ENCODE measurements around the gene UBXN11. TPM values are rescaled to one million over a fixed set of nuclear protein-coding genes. Genes with fewer than 3 reads are reported as not detected.
"Not testable (repeated sequence)": the region's sequence is repeated elsewhere in the genome, so short reads cannot be mapped to it uniquely, and the experiment has no call there.

Gene UBXN11
- total RNA-seq, 1 donor from 2014 or later, result 3.6 TPM

DNA sequence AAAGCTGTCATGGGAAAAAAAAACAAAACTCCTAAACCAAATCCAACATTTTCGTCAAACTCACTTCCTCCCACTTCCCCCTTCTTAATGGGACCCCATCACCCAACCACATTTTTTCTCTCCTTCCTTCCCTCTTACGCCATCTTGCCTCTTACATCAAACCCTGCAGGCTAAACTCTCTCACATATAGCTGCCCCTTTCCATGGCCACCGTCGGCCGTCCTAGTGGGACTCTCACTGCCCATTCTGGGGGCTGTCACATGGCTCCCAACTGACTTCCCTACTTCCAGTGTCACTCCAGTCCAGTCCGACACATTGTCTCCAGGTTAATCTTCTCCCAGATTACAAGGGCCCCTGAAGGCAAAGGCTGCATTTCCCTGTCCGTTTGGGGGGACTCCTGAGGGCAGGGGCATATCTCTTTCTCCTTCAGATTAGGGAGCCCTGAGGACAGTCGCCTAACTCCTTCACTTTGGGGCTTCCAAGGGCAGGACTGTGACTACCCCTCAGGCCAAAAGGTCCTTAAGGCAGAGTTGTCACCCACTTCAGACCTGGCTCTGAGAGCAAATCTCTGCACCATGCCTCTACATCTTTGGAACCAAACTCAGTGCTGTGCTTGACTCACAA lies 658 bp downstream of the UBXN11 start:
- no peak for DNase-seq

DNA sequence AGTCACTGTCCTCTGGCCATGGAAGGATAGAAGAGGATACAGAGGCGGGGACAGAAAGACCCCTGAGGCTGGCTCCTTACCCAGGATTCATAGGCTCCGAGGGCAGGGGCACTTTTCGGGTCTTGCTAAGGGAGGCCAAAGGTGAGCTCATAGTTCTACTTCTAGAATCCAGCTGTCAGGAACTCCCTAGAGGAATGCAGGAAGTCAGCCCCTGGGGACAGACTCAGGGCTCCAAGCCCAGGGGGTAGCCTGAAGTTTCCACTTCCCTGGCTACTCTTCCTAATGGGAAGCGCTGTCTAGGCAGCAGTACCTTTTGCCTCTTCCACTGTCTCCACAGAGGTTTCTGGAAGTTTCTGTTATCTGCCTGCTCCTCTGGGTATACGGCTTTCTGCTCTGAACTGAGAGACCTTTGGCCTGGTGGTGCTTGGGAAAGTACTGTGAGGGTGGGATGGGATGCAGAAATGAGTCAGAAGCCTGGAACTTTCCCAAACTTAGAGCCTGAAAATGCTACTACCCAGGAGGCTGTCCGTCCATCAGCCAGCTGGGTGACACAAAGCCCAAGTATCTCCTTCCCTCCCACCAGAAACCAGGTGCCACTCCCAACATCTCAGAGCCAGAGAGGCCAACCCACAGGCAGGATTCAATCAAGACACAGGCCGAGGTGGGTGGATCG lies 3.6 kb downstream of the UBXN11 start:
- peak; percentile 17 for DNase-seq

DNA sequence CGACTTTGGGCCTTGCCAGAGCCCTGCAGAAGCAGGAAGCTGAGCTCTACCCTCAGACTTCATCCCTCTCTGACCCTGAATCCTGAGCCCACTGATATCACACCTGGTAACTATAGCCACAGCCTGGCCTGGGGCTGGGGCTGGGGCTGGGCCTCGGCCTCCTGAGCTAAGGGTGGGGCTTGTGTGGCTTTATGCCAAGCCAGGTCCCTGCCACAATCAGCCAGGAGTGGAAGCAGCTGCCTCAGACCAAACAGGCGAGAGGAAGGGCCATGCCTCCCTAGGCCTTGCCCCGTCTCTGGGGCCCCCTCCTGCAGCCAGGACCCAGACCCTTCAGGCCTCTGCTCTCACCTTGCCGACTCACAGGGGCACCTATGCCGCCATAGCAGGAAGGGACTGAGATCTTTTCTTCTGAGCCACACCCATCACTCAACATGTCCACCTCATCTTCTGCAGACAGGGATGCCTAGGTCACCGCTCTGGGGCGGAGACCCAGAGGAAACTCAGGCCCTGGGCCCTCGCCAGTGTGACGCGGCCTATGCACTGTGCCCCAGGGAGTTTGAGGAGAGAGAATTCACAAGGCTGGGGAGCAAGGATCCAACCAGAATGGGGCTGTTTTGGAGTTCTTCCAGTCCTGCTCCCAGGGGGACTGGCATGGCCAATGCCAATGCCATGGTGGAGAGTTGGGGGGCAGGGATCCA lies 5.7 kb downstream of the UBXN11 start:
- no peak for DNase-seq

DNA sequence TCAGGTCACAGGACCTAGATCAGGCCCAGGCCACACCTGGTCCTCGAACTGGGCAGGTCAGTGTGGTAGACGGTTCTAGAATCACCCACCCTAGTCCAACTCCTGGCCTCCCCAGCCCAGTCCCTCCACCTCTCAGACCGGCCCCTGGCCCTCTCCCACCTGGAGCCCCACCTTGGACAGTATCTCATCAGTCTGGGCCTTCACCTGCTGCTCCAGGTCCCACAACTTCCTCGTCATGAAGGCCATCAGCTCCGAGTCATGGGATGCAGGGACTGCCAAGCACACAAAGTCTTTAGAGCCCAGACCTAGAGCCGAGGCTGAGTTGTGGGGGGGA lies 8.7 kb downstream of the UBXN11 start:
- DNase-seq, result no peak

DNA sequence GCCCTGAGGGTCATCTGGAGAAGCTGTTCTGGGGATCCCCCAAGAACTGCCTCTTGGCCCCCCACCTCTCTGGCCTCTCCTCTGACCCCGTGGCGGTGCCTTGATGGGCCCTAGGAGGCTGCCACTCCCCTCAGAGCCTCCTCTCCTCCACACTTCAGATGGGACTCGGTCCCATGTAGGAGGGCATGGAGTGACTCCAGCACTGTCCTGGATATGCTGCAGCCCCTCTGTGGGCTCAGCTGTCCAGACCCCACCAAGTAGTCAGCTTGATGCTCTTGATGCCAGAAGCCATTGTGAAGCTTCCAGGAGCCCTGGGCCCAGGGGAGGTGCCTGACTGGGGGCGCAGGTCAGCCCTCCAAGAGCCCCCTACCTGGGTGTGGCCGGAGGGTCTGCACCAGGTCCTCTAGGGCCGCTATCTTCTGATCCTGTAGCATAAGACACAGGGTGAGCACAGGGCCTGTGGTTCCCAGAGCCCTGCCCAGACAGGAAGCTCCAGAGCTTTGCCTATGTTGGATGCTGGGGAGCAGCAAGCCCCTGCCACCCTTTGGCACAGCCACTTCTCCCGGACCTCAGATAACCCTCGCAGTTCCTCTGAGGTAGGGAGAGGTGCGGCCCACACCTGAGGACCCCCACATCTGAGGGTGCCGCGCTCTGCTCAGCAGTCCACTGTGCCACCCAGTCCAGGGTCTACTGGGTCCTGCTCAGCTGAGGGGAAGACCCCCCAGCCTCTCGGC lies 9.2 kb downstream of the UBXN11 start:
- DNase-seq, result no peak

DNA sequence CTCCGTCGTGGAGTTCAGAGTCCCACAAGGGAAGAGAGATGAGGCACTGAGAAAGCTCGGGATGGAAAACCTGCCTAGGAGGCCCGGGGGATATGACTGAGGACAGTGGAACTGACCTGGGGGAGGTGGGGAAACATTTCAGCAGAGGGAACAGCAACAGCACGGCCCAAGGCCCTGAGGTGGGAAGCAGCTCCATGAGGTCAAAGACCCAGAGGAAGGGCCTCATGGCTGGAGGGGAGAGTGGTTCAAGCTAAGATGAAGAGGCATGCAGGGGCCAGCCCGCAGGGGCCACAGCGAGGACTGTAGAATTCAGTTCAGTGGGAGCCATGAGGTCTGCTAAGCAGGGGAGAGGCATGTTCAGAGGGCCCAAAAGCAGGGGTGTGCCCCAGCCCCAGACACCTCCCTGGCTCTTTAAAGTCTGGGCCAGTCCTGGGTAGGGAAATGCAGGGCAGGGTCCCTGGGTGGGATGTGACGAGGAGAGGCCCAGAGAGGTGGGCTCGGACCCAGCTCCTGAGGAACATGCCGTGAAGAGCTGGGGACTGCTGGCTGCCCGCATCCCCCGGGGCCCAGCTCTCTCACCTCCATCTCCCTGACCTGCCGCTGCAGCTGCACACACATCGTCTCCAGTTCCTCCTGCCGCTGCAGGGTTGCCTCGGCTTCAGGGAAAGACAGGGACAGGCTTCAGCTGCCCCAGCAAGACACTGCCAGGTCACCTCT lies 9.9 kb downstream of the UBXN11 start:
- DNase-seq, result no peak

DNA sequence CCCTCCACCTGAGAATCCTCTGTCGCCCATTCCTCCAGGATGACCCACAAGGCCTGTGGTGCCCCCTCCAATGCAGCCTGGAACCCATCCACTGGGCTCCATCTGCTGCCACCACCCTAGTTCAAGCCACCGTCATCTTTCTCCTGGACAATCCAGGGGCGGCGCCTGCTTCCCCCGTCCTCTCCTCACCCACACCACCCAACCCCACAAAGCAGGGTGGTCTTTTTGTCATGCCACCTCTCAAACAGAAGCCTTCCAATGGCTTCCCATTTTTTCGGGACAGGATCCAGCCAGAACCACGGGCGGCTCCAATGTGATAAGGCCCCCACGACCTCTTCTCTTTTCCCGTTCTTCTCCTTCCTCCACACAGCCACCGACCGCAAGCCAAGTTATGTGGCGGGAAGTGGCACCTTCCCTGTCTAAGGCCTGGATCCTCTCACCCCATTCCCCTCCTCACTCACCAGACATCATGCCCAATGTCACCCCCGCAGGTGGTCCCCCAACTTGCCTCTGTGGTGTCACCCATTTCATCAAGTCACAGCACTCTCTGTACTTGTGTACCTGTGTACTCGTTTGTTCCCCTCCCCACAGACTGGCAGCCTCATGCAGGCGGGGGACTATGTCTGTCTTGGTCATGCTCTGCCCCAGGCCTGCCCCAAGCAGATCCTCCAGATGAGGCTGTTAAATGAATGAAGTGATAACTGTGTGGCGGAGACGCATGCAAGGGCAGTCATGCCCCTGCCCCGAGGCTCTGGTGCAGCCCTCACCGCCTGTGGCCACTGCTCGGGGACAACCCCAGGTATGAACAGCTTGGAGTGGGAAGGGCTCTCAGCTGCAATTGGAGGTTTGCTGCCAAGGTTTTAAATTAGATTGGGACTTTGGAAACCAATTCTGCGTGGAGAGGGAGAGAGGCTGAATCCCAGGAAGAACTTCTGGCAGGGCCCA lies 11.0 kb downstream of the UBXN11 start:
- DNase-seq, result no peak

DNA sequence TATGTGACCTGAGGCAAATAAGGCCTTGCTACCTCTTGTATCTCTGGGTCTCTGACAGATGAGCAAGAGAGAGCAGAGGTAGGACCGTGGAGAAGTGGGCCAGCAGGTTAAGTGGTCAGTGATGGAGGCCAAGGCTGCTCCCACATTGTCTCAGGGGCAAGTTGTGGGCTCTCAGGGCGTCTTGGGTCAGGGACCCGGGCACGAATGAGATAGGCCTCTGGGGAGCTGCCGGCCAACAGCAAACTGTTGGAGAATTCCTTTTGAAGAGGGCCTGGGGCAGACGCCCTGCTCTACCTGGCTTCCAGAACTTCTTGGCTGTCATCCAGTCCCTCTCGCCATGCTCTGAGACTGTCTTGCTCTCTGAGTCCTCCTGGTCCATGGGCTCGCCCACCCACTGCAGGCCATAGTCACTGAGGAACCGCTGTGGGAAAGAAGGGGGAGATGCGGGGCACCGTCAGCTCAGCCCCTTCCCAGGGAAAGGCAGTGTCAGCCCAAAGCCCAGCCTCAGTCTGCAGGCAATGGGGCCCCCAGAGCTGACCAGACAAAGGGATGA lies 12.4 kb downstream of the UBXN11 start:
- DNase-seq, result no peak

DNA sequence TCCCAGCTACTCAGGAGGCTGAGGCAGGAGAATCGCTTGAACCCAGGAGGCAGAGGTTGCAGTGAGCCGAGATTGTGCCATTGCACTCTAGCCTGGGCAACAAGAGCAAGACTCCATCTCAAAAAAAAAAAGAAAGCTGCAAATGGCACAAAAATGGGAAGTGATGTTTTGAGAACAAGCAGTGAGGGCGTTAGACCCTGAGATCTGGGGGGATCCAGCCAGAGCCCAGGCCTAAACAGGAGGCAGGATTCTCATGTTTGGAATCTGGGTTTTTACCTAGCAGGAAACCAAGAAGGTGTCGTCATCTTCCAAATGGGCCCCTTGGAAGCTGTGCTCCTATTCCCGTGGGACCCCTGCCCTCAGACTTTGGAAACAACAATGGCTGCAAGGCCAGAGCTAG lies 13.7 kb downstream of the UBXN11 start:
- not testable (repeated sequence) for DNase-seq

DNA sequence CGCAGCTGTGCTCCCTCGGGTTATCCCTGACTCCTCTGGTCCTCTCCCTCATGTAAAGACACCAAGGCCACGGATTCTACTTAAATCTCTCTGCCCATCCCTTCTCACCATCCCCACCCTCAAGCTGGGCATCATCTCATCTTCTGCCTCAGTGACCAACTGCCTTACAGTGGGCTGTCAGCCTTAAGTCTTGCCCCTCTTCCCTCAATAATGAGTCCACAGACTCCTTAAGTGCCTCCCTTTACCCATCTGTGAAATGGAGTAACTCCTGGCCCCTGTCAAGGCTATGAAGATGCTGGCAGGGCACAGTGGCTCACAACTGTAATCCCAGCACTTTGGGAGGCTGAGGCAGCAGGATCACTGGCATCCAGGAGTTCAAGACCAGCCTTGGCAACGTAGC lies 14.5 kb downstream of the UBXN11 start:
- DNase-seq, result no peak

DNA sequence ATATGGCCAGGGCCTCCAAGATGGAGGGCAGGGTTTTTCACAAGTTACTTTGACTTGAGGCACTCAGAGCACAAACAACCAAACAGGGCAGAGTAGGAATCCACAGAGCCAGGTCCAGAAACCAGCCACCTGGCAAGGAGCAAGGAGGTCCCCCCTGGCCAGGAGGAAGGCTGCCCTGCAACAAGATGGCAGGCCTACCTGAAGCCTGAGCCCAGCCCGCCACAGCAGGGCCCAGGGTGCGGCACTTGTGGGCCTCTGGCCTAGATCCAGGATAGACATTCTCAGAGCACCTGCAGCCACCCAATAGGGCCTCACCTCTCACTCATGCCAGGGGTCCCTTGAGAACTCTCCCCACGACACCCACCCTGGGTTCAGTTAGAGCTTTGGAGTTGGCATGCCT lies 15.0 kb downstream of the UBXN11 start:
- no peak for DNase-seq

DNA sequence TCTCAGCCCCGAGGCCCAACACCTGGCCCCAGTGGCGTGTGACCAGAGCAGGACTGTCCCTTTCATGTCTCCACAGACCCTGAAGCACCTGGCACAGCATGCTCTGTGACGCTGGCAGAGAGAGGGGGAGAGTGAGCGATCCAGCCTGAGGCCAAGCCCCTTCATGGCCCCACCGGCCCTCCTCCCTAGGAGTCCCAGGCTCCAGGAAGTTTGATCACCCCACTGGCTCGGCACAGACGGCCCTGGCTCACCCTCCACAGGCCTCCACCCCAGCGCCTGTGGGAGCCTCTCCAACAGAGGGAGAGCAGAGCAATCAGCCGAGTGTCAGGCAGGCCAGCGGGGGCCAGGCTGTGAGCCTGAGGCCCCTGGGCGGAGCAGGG lies 15.6 kb downstream of the UBXN11 start:
- no peak for DNase-seq

DNA sequence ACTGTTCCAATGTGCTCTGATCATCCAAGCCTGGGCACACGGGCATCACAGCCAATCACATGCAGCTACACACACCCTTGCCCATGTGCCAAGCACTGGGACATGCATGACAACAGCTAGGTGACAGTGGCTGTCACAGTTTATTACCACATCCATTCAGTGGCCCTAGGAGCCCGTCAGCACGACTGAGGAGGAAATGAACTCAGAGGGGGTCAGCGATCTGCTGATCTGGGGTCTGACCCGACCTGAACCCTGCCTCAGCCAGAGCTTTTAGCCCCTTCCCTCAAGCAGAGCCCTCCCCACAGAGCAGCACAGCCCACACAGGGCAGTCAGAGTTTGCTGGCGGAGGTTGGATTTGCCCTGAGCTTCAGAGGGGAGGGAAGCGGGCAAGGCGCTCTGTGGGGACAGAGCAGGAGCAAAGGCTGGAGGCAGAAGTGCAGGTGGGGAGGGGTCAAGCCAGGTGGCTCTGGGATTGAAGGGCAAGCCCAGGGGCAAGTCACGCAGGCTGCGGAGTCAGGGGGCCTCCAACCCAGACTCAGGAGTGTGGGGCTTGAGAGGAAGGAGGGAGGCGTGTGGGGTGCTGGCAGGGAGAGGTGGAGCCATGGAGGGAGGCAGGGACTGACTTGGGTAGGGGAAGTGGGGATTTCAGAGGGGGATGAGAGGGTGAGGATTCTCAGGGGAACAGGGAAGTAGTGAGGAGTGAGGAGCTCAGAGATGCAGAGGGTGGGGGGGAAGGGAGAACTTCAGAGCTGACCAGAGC lies 16.1 kb downstream of the UBXN11 start:
- no peak for DNase-seq

DNA sequence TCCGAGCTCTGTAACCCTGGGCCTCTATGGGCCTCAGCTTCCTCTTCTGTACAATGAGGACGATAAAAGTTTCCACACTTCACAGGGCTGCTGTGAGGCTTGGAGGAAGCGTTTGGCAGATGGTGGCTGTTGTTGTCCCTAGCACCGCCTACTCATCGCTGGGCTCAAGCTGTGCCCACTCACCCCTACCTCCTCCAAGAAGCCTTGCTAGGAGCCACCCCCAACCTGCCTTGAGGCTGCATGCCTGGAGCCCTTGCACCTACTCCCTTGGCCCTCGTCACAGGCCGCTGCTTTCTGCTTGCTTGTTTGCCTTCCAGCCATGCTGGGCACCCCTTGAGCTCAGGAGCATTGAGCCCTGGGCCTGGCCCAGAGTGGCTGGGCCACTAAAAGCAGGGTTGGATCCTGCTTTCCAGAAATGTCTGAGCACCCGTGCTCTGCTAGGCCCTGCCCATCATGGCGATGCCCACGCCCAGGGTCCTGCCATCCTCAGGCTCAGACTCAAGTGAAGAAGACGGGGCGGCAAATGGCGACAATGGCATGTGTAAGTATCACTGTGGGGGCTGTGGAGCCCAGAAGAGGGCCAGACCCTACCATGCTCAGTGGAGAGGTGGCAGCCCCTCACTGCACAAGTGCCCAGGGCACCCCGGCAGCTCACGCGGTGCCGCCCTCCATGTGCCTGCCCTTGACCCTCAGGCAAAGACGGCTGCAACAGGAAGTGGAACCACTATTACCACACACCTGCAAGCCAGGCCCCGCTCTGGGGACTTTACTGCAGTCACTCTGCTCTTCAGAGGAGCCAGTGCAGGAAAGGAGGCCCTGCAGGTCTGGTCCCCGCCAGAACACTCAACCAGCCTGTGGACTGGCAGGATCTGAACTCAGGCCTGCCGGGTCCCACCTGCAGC lies 17.0 kb downstream of the UBXN11 start:
- DNase-seq, result peak; percentile 24

DNA sequence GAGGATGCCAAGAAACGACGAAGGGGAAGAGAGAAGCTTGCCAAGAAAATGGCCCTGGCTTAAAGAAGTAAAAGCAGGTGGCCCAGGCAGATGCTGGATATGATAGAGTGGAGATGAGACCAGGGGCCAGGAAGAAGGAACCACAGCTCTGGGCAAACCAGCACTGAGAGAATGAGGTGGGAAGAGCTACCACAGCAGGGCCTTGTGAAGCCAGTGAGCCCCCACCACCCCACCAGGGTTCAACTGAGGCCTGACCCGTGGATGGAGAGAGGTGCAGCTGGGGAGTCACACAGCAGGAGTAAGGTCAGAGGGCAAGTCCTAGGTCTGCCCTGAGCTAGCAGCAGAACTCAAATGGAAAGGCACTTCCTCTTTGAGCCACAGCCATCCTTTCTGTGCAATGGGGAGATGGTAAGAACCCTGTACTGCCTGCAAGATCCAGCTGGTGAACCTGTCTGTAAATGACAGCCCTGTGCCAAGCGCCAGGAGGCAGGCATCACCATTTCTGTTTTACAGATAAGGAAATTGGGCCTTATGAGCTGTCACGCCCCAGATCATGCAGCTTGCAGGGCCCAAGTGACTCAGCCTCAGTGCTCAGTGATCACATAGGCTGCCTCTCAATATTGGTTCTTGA lies 18.0 kb downstream of the UBXN11 start:
- DNase-seq, result no peak

DNA sequence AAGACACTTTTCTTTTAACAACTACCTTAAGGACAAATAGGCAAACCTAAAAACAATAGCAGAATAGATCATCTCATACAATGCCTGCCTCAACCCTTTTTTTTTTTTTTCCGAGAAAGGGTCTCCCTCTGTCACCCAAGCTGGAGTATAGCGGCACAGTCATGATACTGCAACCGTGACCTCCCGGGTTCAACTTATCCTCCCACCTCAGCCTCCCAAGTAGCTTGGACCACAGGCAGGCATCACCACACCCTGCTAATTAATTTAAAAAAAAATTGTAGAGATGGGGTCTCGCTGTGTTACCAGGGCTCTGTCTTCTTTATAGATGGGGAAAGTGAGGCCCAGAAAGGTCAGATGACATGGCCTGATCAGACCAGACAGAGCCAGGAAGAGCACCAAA lies 18.6 kb downstream of the UBXN11 start:
- no peak for DNase-seq

DNA sequence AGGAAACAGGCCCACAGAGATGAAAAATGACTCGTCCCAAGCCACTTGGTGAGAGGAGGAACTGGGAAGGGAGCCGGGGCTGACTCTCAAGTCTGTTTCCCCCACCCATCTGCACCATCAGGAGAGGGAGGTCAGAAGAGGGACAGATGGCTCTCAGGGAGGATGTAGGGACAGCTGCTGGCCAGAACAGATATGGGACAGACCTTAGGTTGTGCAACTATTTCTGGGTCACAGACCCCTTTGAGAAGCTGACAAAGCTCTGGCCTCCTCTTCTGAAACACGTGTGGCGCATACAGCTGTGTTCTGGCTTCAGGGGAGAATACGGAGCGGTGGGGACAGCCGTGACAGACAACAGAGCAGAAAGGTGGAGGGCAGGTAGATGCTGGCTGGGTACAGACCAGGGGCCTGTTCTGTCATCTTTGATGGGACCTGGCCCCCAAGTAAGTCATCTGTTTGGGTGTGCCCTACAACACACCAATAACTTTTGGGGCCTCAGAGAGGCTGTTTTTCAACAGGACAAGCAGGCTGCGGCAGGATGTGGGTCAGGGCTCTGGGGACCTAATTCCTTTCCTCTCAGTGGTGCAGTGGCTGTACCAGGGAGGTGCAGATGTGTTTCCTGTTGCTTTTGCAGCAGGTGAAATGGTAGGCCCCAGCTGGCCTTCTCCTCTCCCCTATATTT lies 19.3 kb downstream of the UBXN11 start:
- DNase-seq, result no peak

DNA sequence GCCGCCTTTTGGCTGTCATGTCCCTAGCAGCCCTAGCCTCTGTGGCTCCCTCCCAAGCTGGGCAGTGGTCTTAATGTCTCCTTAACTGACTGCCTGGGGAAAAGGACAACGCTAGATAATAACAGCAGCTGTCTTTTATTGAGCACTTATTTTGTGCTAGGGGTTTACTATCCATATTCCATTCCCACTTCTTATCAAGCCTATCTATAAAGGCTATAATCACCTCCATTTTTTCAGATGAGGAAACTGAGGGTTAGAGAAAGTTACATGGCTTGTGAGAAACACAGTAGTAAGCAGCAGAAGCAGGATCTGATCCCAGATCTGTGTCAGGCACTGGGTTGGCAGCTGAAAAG lies 20.4 kb downstream of the UBXN11 start:
- no peak for DNase-seq

All from dermis blood vessel endothelial cell (primary cell).